Bronchial epithelial cell (primary cell): ENCODE data around the gene CSMD2. TPM values are rescaled to one million over a fixed set of nuclear protein-coding genes. Genes with fewer than 3 reads are reported as not detected.

Experiments
- DNase-seq: peaks from one replicate; pipeline ENCODE4 v3.0.0-alpha.2; 2010; ENCODE audit warnings: low read depth
- FAIRE-seq: peaks from 2 replicates; lab custom pipeline; 2011; peaks lifted over from hg19 to GRCh38; lab: Jason Lieb, UNC
- H3K27me3 ChIP-seq: 2 replicates; pipeline ENCODE4 v1.5.1; 2011; ENCODE audit warnings: low read length; ENCODE audit not compliant: control insufficient read depth, insufficient read depth
- H3K36me3 ChIP-seq: 2 replicates; pipeline ENCODE4 v1.5.1; 2011; ENCODE audit warnings: low read length; ENCODE audit not compliant: control insufficient read depth, insufficient read depth
- H3K4me3 ChIP-seq: 2 replicates; pipeline ENCODE4 v1.5.1; 2011; ENCODE audit warnings: mild to moderate bottlenecking, low read depth, low read length, control low read depth
- total RNA-seq: library from RNA; depleted of rRNA; stranded (reverse); fragments of >200 nt; gene quantifications from 2 replicates; pipeline ENCODE4 v1.2.1, GENCODE V29; 2014
- TF ChIP-seq, protein P1 (sequence below): IDR thresholded peaks from 2 replicates; pipeline ENCODE4 v1.5.1; 2011; ENCODE audit warnings: mild to moderate bottlenecking, moderate library complexity, low read length, control low read depth, inconsistent platforms; ENCODE audit not compliant: insufficient read depth, severe bottlenecking

CSMD2 gene
- total RNA-seq, 1 donor from 2014 or later, result not detected

DNA sequence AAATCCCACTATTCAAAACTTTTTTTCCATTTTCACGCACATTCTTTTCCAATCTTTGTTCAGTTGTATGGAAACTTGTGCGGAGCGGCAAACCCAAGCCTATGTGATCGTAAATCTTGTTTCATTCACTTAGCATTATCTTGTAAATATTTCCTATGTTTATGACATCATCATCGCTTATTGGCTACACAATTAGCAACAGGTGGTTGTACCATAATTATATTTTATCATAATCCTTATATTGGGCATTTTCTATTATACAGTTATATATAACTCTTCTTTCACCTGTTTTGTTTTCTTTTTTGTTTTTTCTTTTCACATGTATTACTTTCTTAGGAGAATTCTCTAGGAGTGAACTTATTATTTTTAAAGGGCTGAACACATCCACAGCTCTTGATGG lies 627.1 kb downstream of the CSMD2 start:
- no peak for DNase-seq
- H3K27me3 ChIP-seq, result no peaks in the 10 kb centered on the region
- H3K36me3 ChIP-seq, result no peaks in the 10 kb centered on the region
- FAIRE-seq, result no peak
- H3K4me3 ChIP-seq, result no peak overlapping the region
- TF ChIP-seq, protein P1, sequence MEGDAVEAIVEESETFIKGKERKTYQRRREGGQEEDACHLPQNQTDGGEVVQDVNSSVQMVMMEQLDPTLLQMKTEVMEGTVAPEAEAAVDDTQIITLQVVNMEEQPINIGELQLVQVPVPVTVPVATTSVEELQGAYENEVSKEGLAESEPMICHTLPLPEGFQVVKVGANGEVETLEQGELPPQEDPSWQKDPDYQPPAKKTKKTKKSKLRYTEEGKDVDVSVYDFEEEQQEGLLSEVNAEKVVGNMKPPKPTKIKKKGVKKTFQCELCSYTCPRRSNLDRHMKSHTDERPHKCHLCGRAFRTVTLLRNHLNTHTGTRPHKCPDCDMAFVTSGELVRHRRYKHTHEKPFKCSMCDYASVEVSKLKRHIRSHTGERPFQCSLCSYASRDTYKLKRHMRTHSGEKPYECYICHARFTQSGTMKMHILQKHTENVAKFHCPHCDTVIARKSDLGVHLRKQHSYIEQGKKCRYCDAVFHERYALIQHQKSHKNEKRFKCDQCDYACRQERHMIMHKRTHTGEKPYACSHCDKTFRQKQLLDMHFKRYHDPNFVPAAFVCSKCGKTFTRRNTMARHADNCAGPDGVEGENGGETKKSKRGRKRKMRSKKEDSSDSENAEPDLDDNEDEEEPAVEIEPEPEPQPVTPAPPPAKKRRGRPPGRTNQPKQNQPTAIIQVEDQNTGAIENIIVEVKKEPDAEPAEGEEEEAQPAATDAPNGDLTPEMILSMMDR, result no peak

GRCh38 chr1:33535334-33535733 lies 629.7 kb downstream of the CSMD2 start:
- TF ChIP-seq, protein P1, result no peak
- Histone ChIP-seq H3K36me3 (no peaks in the 10 kb centered on the region), H3K27me3 (no peaks in the 10 kb centered on the region), H3K4me3 (no peak overlapping the region)
- FAIRE-seq (no peak), DNase-seq (no peak)

DNA sequence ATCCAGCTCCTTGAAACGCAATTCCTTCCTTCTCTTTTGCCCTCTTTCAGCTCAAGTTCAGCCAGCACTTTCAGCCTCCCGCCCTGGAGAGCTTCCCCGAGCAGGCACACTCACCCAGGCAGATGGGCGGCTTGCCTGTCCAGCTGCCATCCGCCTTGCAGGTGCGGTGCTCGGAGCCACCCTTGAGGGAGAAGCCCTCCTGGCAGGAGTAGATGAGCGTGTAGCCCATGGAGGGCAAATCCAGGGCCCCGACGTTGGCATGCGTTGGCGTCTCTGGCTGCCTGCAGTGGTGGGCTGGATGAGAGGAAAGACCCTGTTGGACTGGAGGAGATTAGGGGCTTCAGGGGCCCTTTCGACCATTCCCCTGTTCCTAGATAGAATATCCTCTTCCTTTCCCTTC lies 632.1 kb downstream of the CSMD2 start:
- Histone ChIP-seq H3K4me3 (no peak overlapping the region), H3K27me3 (no peaks in the 10 kb centered on the region), H3K36me3 (no peaks in the 10 kb centered on the region)
- DNase-seq (no peak), FAIRE-seq (no peak)
- TF ChIP-seq, protein P1, result no peak

- FAIRE-seq, result no peak
- DNase-seq, result no peak
- H3K27me3 ChIP-seq, result no peaks in the 10 kb centered on the region
- TF ChIP-seq, protein P1, result no peak
- no peak overlapping the region for H3K4me3 ChIP-seq
- H3K36me3 ChIP-seq, result no peaks in the 10 kb centered on the region
Observed at GRCh38 chr1:33532250-33532649, 632.8 kb downstream of the CSMD2 start.

DNA sequence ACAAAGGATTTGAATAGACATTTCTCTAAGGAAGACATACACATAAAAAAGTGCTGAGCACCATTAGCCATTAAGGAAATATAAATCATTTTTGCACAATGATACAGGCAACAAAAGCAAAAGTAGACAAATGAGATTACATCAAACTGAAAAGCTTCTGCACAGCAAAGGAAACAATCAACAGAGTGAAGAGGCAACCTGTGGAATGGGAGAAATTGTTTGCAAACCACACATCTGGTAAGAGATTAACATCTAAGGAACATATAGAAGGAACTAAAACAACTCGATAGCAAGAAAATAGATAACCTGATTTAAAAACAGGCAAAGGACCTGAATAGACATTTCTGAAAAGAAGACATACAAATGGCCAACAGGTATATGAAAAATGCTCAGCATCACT lies 635.1 kb downstream of the CSMD2 start:
- no peak overlapping the region for H3K4me3 ChIP-seq
- TF ChIP-seq, protein P1, result no peak
- no peaks in the 10 kb centered on the region for H3K27me3 ChIP-seq
- H3K36me3 ChIP-seq, result no peaks in the 10 kb centered on the region
- FAIRE-seq, result no peak
- no peak for DNase-seq

DNA sequence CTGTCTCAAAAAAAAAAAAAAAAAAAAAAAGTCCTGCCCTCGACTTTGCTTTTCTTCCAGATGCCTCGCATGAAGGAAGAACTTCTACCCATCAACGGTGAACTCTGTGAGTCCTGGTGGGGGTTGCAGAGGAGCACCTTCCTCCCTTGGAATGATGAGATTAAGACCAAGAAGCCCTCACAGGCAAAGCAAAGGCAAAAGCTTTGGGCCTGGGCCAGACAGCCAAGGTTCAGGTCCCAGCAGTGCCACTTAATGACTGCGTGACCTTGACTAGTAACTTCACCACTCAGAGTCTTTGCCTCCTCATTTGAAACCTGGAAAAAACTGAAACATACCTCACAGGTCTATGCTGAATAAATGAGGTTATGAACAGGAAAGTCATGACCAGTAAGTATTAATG lies 637.1 kb downstream of the CSMD2 start:
- H3K4me3 ChIP-seq, result no peak overlapping the region
- DNase-seq (no peak), FAIRE-seq (no peak)
- H3K36me3 ChIP-seq, result no peaks in the 10 kb centered on the region
- TF ChIP-seq, protein P1, result no peak
- H3K27me3 ChIP-seq, result no peaks in the 10 kb centered on the region
